PC-3 (cell line): ENCODE data around the gene UBE3C. TPM values are rescaled to one million over a fixed set of nuclear protein-coding genes. Genes with fewer than 3 reads are reported as not detected.

ENCODE experiments used
- ATAC-seq: fragments of 200-7000 bp; cut with Tn5 transposase; 2 replicates; pipeline ENCODE4 v1.9.1; 2020; ENCODE audit warnings: mild to moderate bottlenecking, moderate library complexity
- BruUV-seq: library from RNA; stranded (reverse); fragments of 400-500 nt; replicated peaks from 2 replicates; lab custom pipeline; 2021; lab: Mats Ljungman, UMichigan
- CTCF ChIA-PET: fragments of 300-600 bp; sonication (Branson Sonifier 250); formaldehyde crosslinking; loops from one replicate; lab custom pipeline; 2022; ENCODE audit warnings: antibody characterized with exemption; lab: Charles Lee
- POLR2A ChIA-PET: fragments of 300-600 bp; sonication (Branson Sonifier 250); formaldehyde crosslinking; loops from one replicate; lab custom pipeline; 2022; ENCODE audit warnings: antibody characterized with exemption; ENCODE audit not compliant: unreplicated experiment; lab: Charles Lee
- DNase-seq: peaks from one replicate; pipeline ENCODE4 v3.0.0-alpha.2; 2015
- H2AFZ ChIP-seq: fragments of 300-600 bp; sonication (generic); 2 replicates; pipeline ENCODE4 v1.6.0; 2016; ENCODE audit warnings: antibody characterized with exemption, low read length
- H3F3A ChIP-seq: fragments of 300-600 bp; sonication (generic); one replicate; pipeline ENCODE4 v1.6.0; 2017; ENCODE audit warnings: antibody characterized with exemption, low read length, control low read depth, mild to moderate bottlenecking; ENCODE audit not compliant: unreplicated experiment
- H3K27ac ChIP-seq: fragments of 300-600 bp; sonication (generic); 2 replicates; pipeline ENCODE4 v1.5.1; 2016; ENCODE audit warnings: mild to moderate bottlenecking, low read length
- H3K27me3 ChIP-seq: fragments of 300-600 bp; sonication (generic); 2 replicates; pipeline ENCODE4 v1.6.1; 2016; ENCODE audit warnings: low read length, mixed read lengths
- H3K36me3 ChIP-seq: fragments of 300-600 bp; sonication (generic); 2 replicates; pipeline ENCODE4 v1.6.1; 2016; ENCODE audit warnings: low read depth, mixed run types, low read length, mixed read lengths
- H3K4me1 ChIP-seq: fragments of 300-600 bp; sonication (generic); 2 replicates; pipeline ENCODE4 v1.5.1; 2016; ENCODE audit warnings: low read length; ENCODE audit not compliant: insufficient read depth
- H3K4me2 ChIP-seq: fragments of 300-600 bp; sonication (generic); 2 replicates; pipeline ENCODE4 v1.6.0; 2016; ENCODE audit warnings: low read length
- H3K4me3 ChIP-seq: fragments of 300-600 bp; sonication (generic); 2 replicates; pipeline ENCODE4 v1.5.1; 2016; ENCODE audit warnings: mild to moderate bottlenecking, low read length, mixed read lengths
- H3K79me2 ChIP-seq: fragments of 300-600 bp; sonication (generic); 2 replicates; pipeline ENCODE4 v1.6.1; 2017; ENCODE audit warnings: low read length, mixed read lengths
- H3K9ac ChIP-seq: fragments of 300-600 bp; sonication (generic); 2 replicates; pipeline ENCODE4 v1.6.0; 2016; ENCODE audit warnings: mild to moderate bottlenecking, low read length
- H3K9me2 ChIP-seq: fragments of 300-600 bp; sonication (generic); replicated peaks from 2 replicates; pipeline ENCODE4 v1.6.1; 2016; ENCODE audit warnings: mixed run types, low read length, mixed read lengths
- H3K9me3 ChIP-seq: fragments of 300-600 bp; sonication (generic); 2 replicates; pipeline ENCODE4 v1.6.1; 2016; ENCODE audit warnings: low read length, mixed read lengths
- H4K20me1 ChIP-seq: fragments of 300-600 bp; sonication (generic); 2 replicates; pipeline ENCODE4 v1.6.1; 2016; ENCODE audit warnings: low read length, mixed read lengths
- CTCF ChIP-seq: fragments of 300-600 bp; sonication (generic); conservative IDR thresholded peaks from 2 replicates; pipeline ENCODE4 v1.5.1; 2017; ENCODE audit warnings: antibody characterized with exemption, low read depth, mild to moderate bottlenecking, low read length
- EZH2 ChIP-seq: fragments of 300-600 bp; sonication (generic); IDR thresholded peaks from one replicate; pipeline ENCODE4 v1.6.1; 2017; ENCODE audit warnings: antibody characterized with exemption, mild to moderate bottlenecking, low read length; ENCODE audit not compliant: unreplicated experiment
- EZH2phosphoT487 ChIP-seq: fragments of 300-600 bp; sonication (generic); IDR thresholded peaks from 2 replicates; pipeline ENCODE4 v1.6.1; 2018; ENCODE audit warnings: mild to moderate bottlenecking, antibody characterized with exemption, low read length, borderline replicate concordance
- intact Hi-C: fragments of 100-400 bp; cut with micrococcal nuclease; formaldehyde crosslinking; loops from 2 replicates; pipeline ENCODE4 v1.9.0; 2023
- total RNA-seq: library from RNA; depleted of rRNA; stranded (reverse); fragments of >200 nt; gene quantifications from 2 replicates; pipeline ENCODE4 v1.2.3, GENCODE V29; 2014

UBE3C gene
- total RNA-seq, 1 experiment from 2014 or later = 86.6 TPM

- intact Hi-C loops = loop anchor here (10.0 kb wide), 1 partner anchor 323 kb away; no protein-coding TSS in a partner anchor
- Histone ChIP-seq H4K20me1 (no peaks in the 10 kb centered on the region), H3K79me2 (peaks cover 12% of the 10 kb centered on the region; the same call in 1 of the 2 replicates), H3K36me3 (no peaks in the 10 kb centered on the region), H3K27ac (no peak overlapping the region), H2AFZ (no peak overlapping the region), H3K4me3 (no peak overlapping the region), H3K9me2 (no peaks in the 10 kb centered on the region), H3K9ac (no peak overlapping the region), H3K4me2 (no peak overlapping the region), H3K9me3 (no peaks in the 10 kb centered on the region), H3K27me3 (no peaks in the 10 kb centered on the region), H3F3A (no peaks in the 10 kb centered on the region), H3K4me1 (peaks cover 42% of the 10 kb centered on the region)
- ATAC-seq (no peak), DNase-seq (no peak)
- ChIA-PET CTCF (no interaction called here), POLR2A (no interaction called here)
- TF ChIP-seq CTCF (no peak), EZH2phosphoT487 (no peak), EZH2 (no peak)
- BruUV-seq = no TSS peak
These were observed 139.6 kb downstream of the UBE3C start for GRCh38 chr7:157278167-157278790.

GRCh38 chr7:157278791-157279724 lies 140.3 kb downstream of the UBE3C start:
- no peaks in the 10 kb centered on the region for H3K9me3 ChIP-seq
- ChIA-PET CTCF (no interaction called here), POLR2A (no interaction called here)
- H3F3A ChIP-seq = no peaks in the 10 kb centered on the region
- peak overlapping the region; percentile 82 for H3K4me2 ChIP-seq
- no peaks in the 10 kb centered on the region for H3K9me2 ChIP-seq
- TF ChIP-seq EZH2 (no peak), CTCF (no peak), EZH2phosphoT487 (no peak)
- intact Hi-C loops = loop anchor here (10.0 kb wide), 1 partner anchor 324 kb away; no protein-coding TSS in a partner anchor
- no peaks in the 10 kb centered on the region for H4K20me1 ChIP-seq
- ATAC-seq (peak; percentile 29), DNase-seq (peak; percentile 23)
- H3K4me1 ChIP-seq = peaks cover 40% of the 10 kb centered on the region
- H3K4me3 ChIP-seq = peak overlapping the region; percentile 55
- peak overlapping the region; percentile 73; the same call in 1 of the 2 replicates for H2AFZ ChIP-seq
- peak overlapping the region; percentile 80 for H3K9ac ChIP-seq
- H3K36me3 ChIP-seq = no peaks in the 10 kb centered on the region
- H3K27ac ChIP-seq = peak overlapping the region; percentile 44
- no peaks in the 10 kb centered on the region for H3K27me3 ChIP-seq
- no TSS peak for BruUV-seq
- H3K79me2 ChIP-seq = peaks cover 12% of the 10 kb centered on the region; the same call in 1 of the 2 replicates
